K562 (cell line): ENCODE measurements around the gene TGFA. TPM values are rescaled to one million over a fixed set of nuclear protein-coding genes. Genes with fewer than 3 reads are reported as not detected.

Source experiments
- CREBBP ChIP-seq: IDR thresholded peaks from one replicate; pipeline ENCODE4 v1.6.1; 2012; ENCODE audit warnings: low read depth, mild to moderate bottlenecking, control low read depth, inconsistent platforms, low read length
- L3MBTL2 ChIP-seq: fragments of 450-650 bp; IDR thresholded peaks from 2 replicates; pipeline ENCODE4 v1.6.1; 2016; ENCODE audit warnings: mild to moderate bottlenecking, moderate library complexity
- YBX1 ChIP-seq: fragments of 450-650 bp; IDR thresholded peaks from 2 replicates; pipeline ENCODE4 v1.7.1; 2016; ENCODE audit warnings: mild to moderate bottlenecking
- ZNF282 ChIP-seq: sonication (generic); formaldehyde crosslinking; IDR thresholded peaks from 2 replicates; pipeline ENCODE4 v1.8.1; 2023; ENCODE audit warnings: missing genetic modification reagents
- polyA plus RNA-seq, 8 experiments: library from polyadenylated mRNA; depleted of rRNA in 4 of 8; stranded (reverse) in 5 of 8; unstranded in 3 of 8; fragments of >200 nt; fragmentation: Nextera tagmentation in 2 of 8; fragmentation: Illumina TruSeq in 1 of 8; extraction: Ambion mirVana in 2 of 8; extraction: Trizol in 1 of 8; gene quantifications; 2 replicates each; pipeline versions ENCODE4 v1.2.1 to v1.2.3, GENCODE V29; 2011 to 2014; ENCODE audit warnings: inconsistent platforms in 1 of 8, missing spikeins in 1 of 8
- total RNA-seq, 7 experiments: library from RNA; depleted of rRNA in 6 of 7; stranded (reverse); fragments of >200 nt in 6 of 7; fragmentation: Illumina TruSeq in 2 of 7; extraction: Trizol in 2 of 7; gene quantifications; 2 replicates each; pipeline versions ENCODE4 v1.2.1 to v1.2.3, GENCODE V29; 2011 to 2021; ENCODE audit warnings: low replicate concordance in 1 of 7
- TF ChIP-seq, protein P1 (sequence below): fragments of 200-400 bp; formaldehyde crosslinking; IDR thresholded peaks from 2 replicates; pipeline ENCODE4 v1.6.1; 2017; ENCODE audit warnings: mild to moderate bottlenecking, low read depth, low read length, moderate library complexity
- TF ChIP-seq, protein P2 (sequence below): IDR thresholded peaks from 3 replicates; pipeline ENCODE4 v1.6.1; 2011; ENCODE audit warnings: borderline replicate concordance, mild to moderate bottlenecking, moderate library complexity; ENCODE audit not compliant: insufficient read length; ENCODE audit errors: extremely low read depth

The TGFA gene
- total and polyA plus RNA-seq, 9 of the 15 experiments (the other 6 are each of a cell fraction or from before 2014, with no cell fraction given): not detected

DNA sequence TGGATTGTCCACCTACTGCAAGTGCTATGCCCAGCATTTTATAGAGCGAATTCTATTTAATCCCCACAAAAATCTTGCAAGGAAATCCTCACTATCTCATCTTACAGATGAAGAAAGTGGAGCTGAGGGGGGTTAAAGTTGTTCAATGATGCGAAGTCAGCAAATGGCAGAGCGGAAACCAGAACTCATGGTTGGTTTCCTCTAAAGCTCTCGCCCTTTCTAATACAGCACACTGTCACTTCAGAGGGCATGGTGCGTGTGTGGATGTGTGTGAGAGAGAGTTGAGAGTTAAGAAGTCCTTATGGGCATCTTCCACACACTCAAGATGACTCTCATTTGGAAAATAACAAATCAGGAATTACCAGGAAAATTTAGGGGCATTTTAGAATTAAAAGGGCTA lies 78.4 kb downstream of the TGFA start (continued):
- TF ChIP-seq, protein P1, sequence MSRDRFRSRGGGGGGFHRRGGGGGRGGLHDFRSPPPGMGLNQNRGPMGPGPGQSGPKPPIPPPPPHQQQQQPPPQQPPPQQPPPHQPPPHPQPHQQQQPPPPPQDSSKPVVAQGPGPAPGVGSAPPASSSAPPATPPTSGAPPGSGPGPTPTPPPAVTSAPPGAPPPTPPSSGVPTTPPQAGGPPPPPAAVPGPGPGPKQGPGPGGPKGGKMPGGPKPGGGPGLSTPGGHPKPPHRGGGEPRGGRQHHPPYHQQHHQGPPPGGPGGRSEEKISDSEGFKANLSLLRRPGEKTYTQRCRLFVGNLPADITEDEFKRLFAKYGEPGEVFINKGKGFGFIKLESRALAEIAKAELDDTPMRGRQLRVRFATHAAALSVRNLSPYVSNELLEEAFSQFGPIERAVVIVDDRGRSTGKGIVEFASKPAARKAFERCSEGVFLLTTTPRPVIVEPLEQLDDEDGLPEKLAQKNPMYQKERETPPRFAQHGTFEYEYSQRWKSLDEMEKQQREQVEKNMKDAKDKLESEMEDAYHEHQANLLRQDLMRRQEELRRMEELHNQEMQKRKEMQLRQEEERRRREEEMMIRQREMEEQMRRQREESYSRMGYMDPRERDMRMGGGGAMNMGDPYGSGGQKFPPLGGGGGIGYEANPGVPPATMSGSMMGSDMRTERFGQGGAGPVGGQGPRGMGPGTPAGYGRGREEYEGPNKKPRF: no peak
- TF ChIP-seq ZNF282 (CRISPR knock-in tag) (no peak), L3MBTL2 (no peak), YBX1 (no peak), CREBBP (no peak)
- TF ChIP-seq, protein P2, sequence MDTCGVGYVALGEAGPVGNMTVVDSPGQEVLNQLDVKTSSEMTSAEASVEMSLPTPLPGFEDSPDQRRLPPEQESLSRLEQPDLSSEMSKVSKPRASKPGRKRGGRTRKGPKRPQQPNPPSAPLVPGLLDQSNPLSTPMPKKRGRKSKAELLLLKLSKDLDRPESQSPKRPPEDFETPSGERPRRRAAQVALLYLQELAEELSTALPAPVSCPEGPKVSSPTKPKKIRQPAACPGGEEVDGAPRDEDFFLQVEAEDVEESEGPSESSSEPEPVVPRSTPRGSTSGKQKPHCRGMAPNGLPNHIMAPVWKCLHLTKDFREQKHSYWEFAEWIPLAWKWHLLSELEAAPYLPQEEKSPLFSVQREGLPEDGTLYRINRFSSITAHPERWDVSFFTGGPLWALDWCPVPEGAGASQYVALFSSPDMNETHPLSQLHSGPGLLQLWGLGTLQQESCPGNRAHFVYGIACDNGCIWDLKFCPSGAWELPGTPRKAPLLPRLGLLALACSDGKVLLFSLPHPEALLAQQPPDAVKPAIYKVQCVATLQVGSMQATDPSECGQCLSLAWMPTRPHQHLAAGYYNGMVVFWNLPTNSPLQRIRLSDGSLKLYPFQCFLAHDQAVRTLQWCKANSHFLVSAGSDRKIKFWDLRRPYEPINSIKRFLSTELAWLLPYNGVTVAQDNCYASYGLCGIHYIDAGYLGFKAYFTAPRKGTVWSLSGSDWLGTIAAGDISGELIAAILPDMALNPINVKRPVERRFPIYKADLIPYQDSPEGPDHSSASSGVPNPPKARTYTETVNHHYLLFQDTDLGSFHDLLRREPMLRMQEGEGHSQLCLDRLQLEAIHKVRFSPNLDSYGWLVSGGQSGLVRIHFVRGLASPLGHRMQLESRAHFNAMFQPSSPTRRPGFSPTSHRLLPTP: no peak
- TF ChIP-seq, all 486 proteins: peak for 0
